Endothelial cell of umbilical vein (primary cell): ENCODE results near the gene GORASP2.

Experiments used
- CTCF ChIP-seq, 2 donors: IDR thresholded peaks; 1 replicate in 1 of 2; 2 replicates in 1 of 2; pipeline ENCODE4 v1.5.1; 2011; ENCODE audit warnings: low read length in 2 of 2, mild to moderate bottlenecking in 2 of 2, moderate library complexity in 2 of 2, control low read depth in 1 of 2, inconsistent platforms in 1 of 2, low read depth in 1 of 2; ENCODE audit not compliant: insufficient read depth in 1 of 2; ENCODE audit errors: extremely low read depth in 1 of 2
- EZH2 ChIP-seq: IDR thresholded peaks from 2 replicates; pipeline ENCODE4 v1.6.1; 2012; ENCODE audit warnings: borderline replicate concordance, low read depth, mild to moderate bottlenecking, moderate library complexity, low read length, inconsistent platforms; ENCODE audit not compliant: severe bottlenecking
- FOS ChIP-seq: IDR thresholded peaks from 2 replicates; pipeline ENCODE4 v1.6.1; 2011; ENCODE audit warnings: mild to moderate bottlenecking, low read length, moderate library complexity, borderline replicate concordance; ENCODE audit not compliant: insufficient read depth
- POLR2A ChIP-seq: IDR thresholded peaks from 2 replicates; pipeline ENCODE4 v1.6.1; 2012; ENCODE audit warnings: low read depth, mild to moderate bottlenecking, control low read depth, low read length
- POLR2AphosphoS5 ChIP-seq: IDR thresholded peaks from 2 replicates; pipeline ENCODE4 v1.6.1; 2012; ENCODE audit warnings: low read depth, mild to moderate bottlenecking, control low read depth, low read length, moderate library complexity; ENCODE audit not compliant: insufficient read depth

GRCh38 chr2:170928824-170929685 lies at the start of gene GORASP2:
- TF ChIP-seq POLR2A (peak; percentile 92), CTCF (IDR thresholded peaks at IDR 0.05; ENCODE audit: extremely low read depth in 1 of 2, insufficient read depth in 1 of 2, low read depth in 1 of 2, low read length in 2 of 2) (peak; percentile 88 to 99), POLR2AphosphoS5 (peak; percentile 94), EZH2 (no peak), FOS (no peak)
